SK-N-SH (cell line): ENCODE results near the gene ERI3. TPM values are rescaled to one million over a fixed set of nuclear protein-coding genes. Genes with fewer than 3 reads are reported as not detected.

ENCODE experiments used
- CTCF ChIA-PET: fragments of 300-600, 350-600 bp; formaldehyde crosslinking; extraction: SDS; loops from one replicate; lab custom pipeline; 2021; lab: Yijun Ruan, JAX
- POLR2A ChIA-PET: fragments of 350-600 bp; sonication (Branson Sonifier 250); formaldehyde crosslinking; extraction: SDS; loops from one replicate; lab custom pipeline; 2020; ENCODE audit warnings: antibody characterized with exemption, inconsistent platforms; lab: Yijun Ruan, JAX
- DNase-seq: peaks from one replicate; pipeline ENCODE4 v3.0.0; 2012
- H2AFZ ChIP-seq: fragments of 200-600 bp; sonication (generic); 2 replicates; pipeline ENCODE4 v1.8.1; 2016; ENCODE audit warnings: antibody characterized with exemption, mild to moderate bottlenecking, low read depth
- H3F3A ChIP-seq: fragments of 200-600 bp; sonication (generic); replicated peaks from 2 replicates; pipeline ENCODE3; 2016; ENCODE audit warnings: antibody characterized with exemption, mild to moderate bottlenecking; ENCODE audit not compliant: insufficient read depth
- H3K27ac ChIP-seq, 2 experiments: fragments of 200-500 bp in 1 of 2; fragments of 200-600 bp in 1 of 2; sonication (Bioruptor generic) in 1 of 2; sonication (generic), shearing (Covaris generic) in 1 of 2; 2 replicates each; pipeline versions ENCODE4 v1.5.1 to v1.6.1; 2014 to 2016; ENCODE audit warnings: low read depth in 2 of 2, inconsistent platforms in 1 of 2, low read length in 1 of 2, mild to moderate bottlenecking in 1 of 2, mixed read lengths in 1 of 2
- H3K27me3 ChIP-seq: fragments of 200-600 bp; sonication (generic), shearing (Covaris generic); 2 replicates; pipeline ENCODE4 v1.6.1; 2016; ENCODE audit warnings: mixed run types; ENCODE audit not compliant: insufficient read depth
- H3K36me3 ChIP-seq, 2 experiments: fragments of 200-500 bp in 1 of 2; fragments of 200-600 bp in 1 of 2; sonication (Bioruptor generic) in 1 of 2; sonication (generic) in 1 of 2; replicated peaks in 1 of 2; 2 replicates each; pipeline versions ENCODE3 to v1.5.1; 2014 to 2016; ENCODE audit warnings: low read length in 1 of 2, mild to moderate bottlenecking in 1 of 2; ENCODE audit not compliant: insufficient read depth in 2 of 2, control insufficient read depth in 1 of 2
- H3K4me1 ChIP-seq, 2 experiments: fragments of 200-500 bp in 1 of 2; fragments of 200-600 bp in 1 of 2; sonication (Bioruptor generic) in 1 of 2; sonication (generic), shearing (Covaris generic) in 1 of 2; 2 replicates each; pipeline versions ENCODE4 v1.5.1 to v1.6.1; 2014 to 2016; ENCODE audit warnings: low read depth in 1 of 2, low read length in 1 of 2, mixed run types in 1 of 2; ENCODE audit not compliant: insufficient read depth in 2 of 2, control insufficient read depth in 1 of 2
- H3K4me2 ChIP-seq: fragments of 200-600 bp; sonication (generic), shearing (Covaris generic); 2 replicates; pipeline ENCODE4 v1.6.1; 2017; ENCODE audit warnings: mixed run types
- H3K4me3 ChIP-seq, 2 experiments: fragments of 200-500 bp in 1 of 2; fragments of 200-600 bp in 1 of 2; sonication (Bioruptor generic) in 1 of 2; sonication (generic), shearing (Covaris generic) in 1 of 2; 2 replicates each; pipeline versions ENCODE4 v1.5.1 to v1.8.1; 2014 to 2016; ENCODE audit warnings: low read depth in 2 of 2, inconsistent platforms in 1 of 2, low read length in 1 of 2, mild to moderate bottlenecking in 1 of 2, mixed read lengths in 1 of 2, moderate library complexity in 1 of 2
- H3K79me2 ChIP-seq: fragments of 200-600 bp; sonication (generic); 2 replicates; pipeline ENCODE4 v1.8.1; 2017; ENCODE audit warnings: mild to moderate bottlenecking; ENCODE audit not compliant: insufficient read depth
- H3K9ac ChIP-seq: fragments of 200-600 bp; sonication (generic); 2 replicates; pipeline ENCODE4 v1.6.1; 2017; ENCODE audit warnings: mixed run types
- H3K9me2 ChIP-seq: fragments of 200-600 bp; sonication (generic); 2 replicates; pipeline ENCODE4 v1.6.1; 2017; ENCODE audit warnings: mixed run types
- H3K9me3 ChIP-seq: fragments of 200-600 bp; sonication (generic); 2 replicates; pipeline ENCODE4 v1.6.1; 2017; ENCODE audit warnings: mixed run types, mild to moderate bottlenecking, moderate library complexity
- H4K20me1 ChIP-seq: fragments of 200-600 bp; sonication (generic); 2 replicates; pipeline ENCODE4 v1.6.1; 2017; ENCODE audit warnings: mild to moderate bottlenecking, mixed run types; ENCODE audit not compliant: insufficient read depth
- CHD2 ChIP-seq: fragments of 150-350 bp; IDR thresholded peaks from 2 replicates; pipeline ENCODE4 v1.6.1; 2018; ENCODE audit warnings: low read length; ENCODE audit not compliant: partially characterized antibody
- ELF1 ChIP-seq: IDR thresholded peaks from 2 replicates; pipeline ENCODE4 v1.4.0; 2012
- EZH2phosphoT487 ChIP-seq: fragments of 200-600 bp; sonication (generic); IDR thresholded peaks from 2 replicates; pipeline ENCODE4 v1.6.1; 2017; ENCODE audit warnings: low read depth, mixed run types, mild to moderate bottlenecking, antibody characterized with exemption, moderate library complexity, borderline replicate concordance
- FOSL2 ChIP-seq: IDR thresholded peaks from 2 replicates; pipeline ENCODE4 v1.4.0; 2012; ENCODE audit warnings: low read depth, mild to moderate bottlenecking, moderate library complexity, borderline replicate concordance
- FOXJ3 ChIP-seq: sonication (generic); formaldehyde crosslinking; IDR thresholded peaks from 2 replicates; pipeline ENCODE4 v1.5.1; 2020; ENCODE audit warnings: mild to moderate bottlenecking, missing genetic modification reagents
- MXI1 ChIP-seq: IDR thresholded peaks from 2 replicates; pipeline ENCODE4 v1.6.1; 2012; ENCODE audit warnings: mild to moderate bottlenecking, low read depth, low read length, improper control_type of control experiment
- RAD21 ChIP-seq: IDR thresholded peaks from 2 replicates; pipeline ENCODE4 v1.6.1; 2012; ENCODE audit warnings: mild to moderate bottlenecking, low read length
- RCOR1 ChIP-seq: fragments of 150-350 bp; IDR thresholded peaks from 2 replicates; pipeline ENCODE4 v1.6.1; 2017; ENCODE audit warnings: antibody characterized with exemption, low read length
- RFX5 ChIP-seq: IDR thresholded peaks from 2 replicates; pipeline ENCODE4 v1.6.1; 2012; ENCODE audit warnings: mild to moderate bottlenecking, improper control_type of control experiment, low read length
- RXRA ChIP-seq: IDR thresholded peaks from 2 replicates; pipeline ENCODE4 v1.4.0; 2012; ENCODE audit warnings: low read depth, mild to moderate bottlenecking, borderline replicate concordance
- SIN3A ChIP-seq: IDR thresholded peaks from 2 replicates; pipeline ENCODE4 v1.6.1; 2012; ENCODE audit warnings: low read depth, mild to moderate bottlenecking, low read length, moderate library complexity, borderline replicate concordance
- TAF1 ChIP-seq: IDR thresholded peaks from 2 replicates; pipeline ENCODE4 v1.6.1; 2012; ENCODE audit warnings: low read depth, mild to moderate bottlenecking, low read length, moderate library complexity, borderline replicate concordance
- TCF12 ChIP-seq: IDR thresholded peaks from 2 replicates; pipeline ENCODE4 v1.4.0; 2012
- YY1 ChIP-seq: IDR thresholded peaks from 2 replicates; pipeline ENCODE4 v1.4.0; 2012; ENCODE audit warnings: low read depth, mild to moderate bottlenecking
- WGBS: methylation state at CpG from one replicate; pipeline ENCODE4 v1.1.6; 2017; ENCODE audit warnings: low lambda C conversion rate; 5-methylcytosine and 5-hydroxymethylcytosine counted together
- polyA plus RNA-seq, 3 experiments: library from polyadenylated mRNA; depleted of rRNA; stranded (reverse); fragments of >200 nt; gene quantifications; 2 replicates each; pipeline ENCODE4 v1.2.3, GENCODE V29; 2012
- TF ChIP-seq, protein P1 (sequence below): IDR thresholded peaks from 2 replicates; pipeline ENCODE4 v1.4.0; 2012; ENCODE audit warnings: low read depth, borderline replicate concordance
- TF ChIP-seq, protein P2 (sequence below): IDR thresholded peaks from 2 replicates; pipeline ENCODE4 v1.4.0; 2012; ENCODE audit warnings: low read depth
- TF ChIP-seq, protein P3 (sequence below): fragments of 200-600 bp; sonication (generic); IDR thresholded peaks from 2 replicates; pipeline ENCODE4 v1.6.1; 2017; ENCODE audit warnings: antibody characterized with exemption, mild to moderate bottlenecking, moderate library complexity
- TF ChIP-seq, protein P4 (sequence below): fragments of 150-350 bp; IDR thresholded peaks from 2 replicates; pipeline ENCODE4 v1.6.1; 2017; ENCODE audit warnings: antibody characterized with exemption, low read length, low read depth, borderline replicate concordance
- TF ChIP-seq, protein P5 (sequence below): IDR thresholded peaks from 2 replicates; pipeline ENCODE4; 2012

ERI3 gene
- polyA plus RNA-seq, 1 of the 3 experiments (the other 2 are of a cell fraction) = 60.7 TPM

DNA sequence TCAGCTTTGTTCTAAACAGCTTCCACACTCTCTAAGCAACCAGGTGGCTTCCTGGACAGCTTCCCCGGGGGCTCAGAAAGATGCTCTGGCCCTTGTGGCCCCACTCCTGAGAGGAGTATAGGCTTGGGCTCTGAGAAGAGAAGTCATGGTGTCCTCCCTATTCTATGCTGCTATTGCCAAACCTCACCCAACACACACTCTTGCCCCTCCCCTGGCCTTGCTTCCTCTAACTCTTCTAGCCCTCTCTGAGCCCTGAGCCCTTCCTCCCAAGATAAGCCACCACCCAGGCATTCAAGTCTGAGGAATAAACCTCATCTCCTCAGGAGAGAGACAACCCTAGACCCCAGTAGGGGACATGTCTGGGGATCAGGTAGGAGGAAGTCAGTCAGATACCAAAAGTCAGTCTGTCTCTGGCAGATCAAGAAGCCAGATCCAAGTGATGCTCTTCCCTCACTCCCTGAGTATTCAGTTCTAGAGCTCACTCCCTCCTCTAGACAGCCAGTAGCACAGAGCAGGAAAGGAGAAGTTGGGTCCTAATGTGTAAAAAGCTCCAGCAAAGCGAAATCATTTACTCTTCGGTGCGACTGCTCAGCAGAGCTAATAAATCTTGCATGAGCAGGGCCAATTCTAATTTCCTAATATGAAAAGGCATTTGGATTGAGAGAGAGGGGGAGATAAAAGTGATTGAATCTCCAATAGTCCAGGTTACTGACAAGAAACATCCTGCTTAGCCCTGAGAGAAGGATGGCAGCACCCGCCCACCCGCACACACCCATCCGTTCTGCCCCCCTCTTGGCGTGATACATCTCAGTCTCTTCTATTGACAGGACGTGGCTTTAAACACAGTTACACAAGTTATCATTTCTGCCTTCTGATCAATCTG is 91.2 kb downstream of the ERI3 start:
- H3K9me2 ChIP-seq = no peaks in the 10 kb centered on the region
- H2AFZ ChIP-seq = no peak overlapping the region
- H3K4me3 ChIP-seq = no peak overlapping the region
- no peak for DNase-seq
- WGBS = 95% methylated on average over 9 of the region's 9 CpGs
- H3K4me2 ChIP-seq = no peak overlapping the region
- no peaks in the 10 kb centered on the region for H3F3A ChIP-seq
- no peak overlapping the region for H3K27ac ChIP-seq
- TF ChIP-seq, protein P1, sequence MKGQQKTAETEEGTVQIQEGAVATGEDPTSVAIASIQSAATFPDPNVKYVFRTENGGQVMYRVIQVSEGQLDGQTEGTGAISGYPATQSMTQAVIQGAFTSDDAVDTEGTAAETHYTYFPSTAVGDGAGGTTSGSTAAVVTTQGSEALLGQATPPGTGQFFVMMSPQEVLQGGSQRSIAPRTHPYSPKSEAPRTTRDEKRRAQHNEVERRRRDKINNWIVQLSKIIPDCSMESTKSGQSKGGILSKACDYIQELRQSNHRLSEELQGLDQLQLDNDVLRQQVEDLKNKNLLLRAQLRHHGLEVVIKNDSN = no peak
- TF ChIP-seq FOSL2 (no peak), RFX5 (no peak), ELF1 (no peak), RAD21 (no peak), CHD2 (no peak)
- TF ChIP-seq, all 33 proteins: peak for 0
- Histone ChIP-seq H3K9ac (no peak overlapping the region), H3K9me3 (no peaks in the 10 kb centered on the region), H3K27me3 (no peaks in the 10 kb centered on the region), H3K4me1 (no peaks in the 10 kb centered on the region; a peak in 1 of 4 replicates), H4K20me1 (0 out of 2 replicates have a peak, but pooled peaks cover 3% of the 10 kb centered on the region), H3K36me3 (peaks cover 0 to 8% of the 10 kb centered on the region in 2 experiments), H3K79me2 (no peaks in the 10 kb centered on the region)
- ChIA-PET POLR2A (no interaction called here), CTCF (interaction anchor here (1.4 to 3.8 kb wide), 4 partner anchors 10 to 227 kb away, joined by 3 to 15 read pairs (median 4); no protein-coding TSS in a partner anchor)

DNA sequence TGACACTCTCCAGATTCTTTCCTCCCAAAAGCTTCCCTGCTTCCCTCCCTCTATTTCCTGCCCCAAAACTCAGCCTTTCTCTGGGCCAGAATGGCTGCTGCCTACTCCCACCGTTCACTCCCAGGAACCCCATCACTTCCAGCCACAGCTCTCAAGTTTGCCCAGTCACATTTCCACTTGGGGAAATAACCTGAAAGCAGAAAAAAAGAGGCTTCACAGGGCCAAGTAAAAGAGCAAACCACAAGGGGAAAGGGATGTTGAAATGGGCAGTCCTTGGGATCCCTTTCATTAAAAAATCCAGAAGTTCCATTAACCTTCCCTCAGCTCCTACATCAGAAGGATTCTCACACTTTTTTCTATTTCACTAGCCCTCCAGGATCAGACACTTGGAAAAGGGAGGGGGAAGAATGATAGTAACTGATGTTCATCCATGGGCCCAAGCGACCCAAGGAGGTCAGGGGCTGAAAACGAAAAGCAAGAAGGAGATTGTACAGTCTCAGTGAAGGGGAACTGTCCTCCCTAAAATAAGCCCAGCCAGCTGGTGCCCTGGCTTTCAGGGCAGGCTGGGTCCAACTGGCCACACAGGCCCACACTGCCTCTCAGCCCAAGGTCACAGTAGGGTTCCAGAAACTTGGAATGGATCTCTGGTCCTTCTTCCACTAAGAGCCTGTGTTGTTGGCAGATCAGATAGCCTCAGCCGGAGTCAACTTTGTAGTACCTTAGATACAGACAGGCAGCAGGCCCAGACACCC is 92.1 kb downstream of the ERI3 start:
- H3K4me3 ChIP-seq = no peak overlapping the region
- no peak for DNase-seq
- 0 out of 2 replicates have a peak, but pooled peaks cover 4% of the 10 kb centered on the region for H4K20me1 ChIP-seq
- no peak overlapping the region for H3K9ac ChIP-seq
- ChIA-PET POLR2A (interaction anchor here (0.6 kb wide), 1 partner anchor 254 kb away, joined by 5 read pairs; no protein-coding TSS in a partner anchor), CTCF (interaction anchor here (1.4 to 3.8 kb wide), 3 partner anchors 31 to 227 kb away, joined by 3 to 15 read pairs (median 4); no protein-coding TSS in a partner anchor)
- H2AFZ ChIP-seq = no peak overlapping the region
- H3K36me3 ChIP-seq = peaks cover 0 to 8% of the 10 kb centered on the region in 2 experiments
- H3K9me2 ChIP-seq = no peaks in the 10 kb centered on the region
- no peaks in the 10 kb centered on the region for H3F3A ChIP-seq
- H3K27ac ChIP-seq = no peak overlapping the region
- H3K4me1 ChIP-seq = peaks cover 0 to 5% of the 10 kb centered on the region in 2 experiments; a peak in 1 of 4 replicates
- H3K27me3 ChIP-seq = no peaks in the 10 kb centered on the region
- 100% methylated on average over 4 of the region's 4 CpGs for WGBS
- no peaks in the 10 kb centered on the region for H3K9me3 ChIP-seq
- no peak overlapping the region for H3K4me2 ChIP-seq
- H3K79me2 ChIP-seq = no peaks in the 10 kb centered on the region
- TF ChIP-seq YY1 = no peak
- no peak for TF ChIP-seq SIN3A
- no peak for TF ChIP-seq RAD21
- TF ChIP-seq, protein P1 = no peak
- TF ChIP-seq TCF12 = no peak
- TF ChIP-seq, protein P2, sequence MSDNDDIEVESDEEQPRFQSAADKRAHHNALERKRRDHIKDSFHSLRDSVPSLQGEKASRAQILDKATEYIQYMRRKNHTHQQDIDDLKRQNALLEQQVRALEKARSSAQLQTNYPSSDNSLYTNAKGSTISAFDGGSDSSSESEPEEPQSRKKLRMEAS = no peak
- no peak for TF ChIP-seq EZH2phosphoT487
- no peak for TF ChIP-seq FOSL2
- TF ChIP-seq RCOR1 = no peak
- no peak for TF ChIP-seq RXRA
- TF ChIP-seq, protein P3, sequence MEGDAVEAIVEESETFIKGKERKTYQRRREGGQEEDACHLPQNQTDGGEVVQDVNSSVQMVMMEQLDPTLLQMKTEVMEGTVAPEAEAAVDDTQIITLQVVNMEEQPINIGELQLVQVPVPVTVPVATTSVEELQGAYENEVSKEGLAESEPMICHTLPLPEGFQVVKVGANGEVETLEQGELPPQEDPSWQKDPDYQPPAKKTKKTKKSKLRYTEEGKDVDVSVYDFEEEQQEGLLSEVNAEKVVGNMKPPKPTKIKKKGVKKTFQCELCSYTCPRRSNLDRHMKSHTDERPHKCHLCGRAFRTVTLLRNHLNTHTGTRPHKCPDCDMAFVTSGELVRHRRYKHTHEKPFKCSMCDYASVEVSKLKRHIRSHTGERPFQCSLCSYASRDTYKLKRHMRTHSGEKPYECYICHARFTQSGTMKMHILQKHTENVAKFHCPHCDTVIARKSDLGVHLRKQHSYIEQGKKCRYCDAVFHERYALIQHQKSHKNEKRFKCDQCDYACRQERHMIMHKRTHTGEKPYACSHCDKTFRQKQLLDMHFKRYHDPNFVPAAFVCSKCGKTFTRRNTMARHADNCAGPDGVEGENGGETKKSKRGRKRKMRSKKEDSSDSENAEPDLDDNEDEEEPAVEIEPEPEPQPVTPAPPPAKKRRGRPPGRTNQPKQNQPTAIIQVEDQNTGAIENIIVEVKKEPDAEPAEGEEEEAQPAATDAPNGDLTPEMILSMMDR = no peak
- TF ChIP-seq, protein P4, sequence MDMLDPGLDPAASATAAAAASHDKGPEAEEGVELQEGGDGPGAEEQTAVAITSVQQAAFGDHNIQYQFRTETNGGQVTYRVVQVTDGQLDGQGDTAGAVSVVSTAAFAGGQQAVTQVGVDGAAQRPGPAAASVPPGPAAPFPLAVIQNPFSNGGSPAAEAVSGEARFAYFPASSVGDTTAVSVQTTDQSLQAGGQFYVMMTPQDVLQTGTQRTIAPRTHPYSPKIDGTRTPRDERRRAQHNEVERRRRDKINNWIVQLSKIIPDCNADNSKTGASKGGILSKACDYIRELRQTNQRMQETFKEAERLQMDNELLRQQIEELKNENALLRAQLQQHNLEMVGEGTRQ = no peak
- TF ChIP-seq, protein P5, sequence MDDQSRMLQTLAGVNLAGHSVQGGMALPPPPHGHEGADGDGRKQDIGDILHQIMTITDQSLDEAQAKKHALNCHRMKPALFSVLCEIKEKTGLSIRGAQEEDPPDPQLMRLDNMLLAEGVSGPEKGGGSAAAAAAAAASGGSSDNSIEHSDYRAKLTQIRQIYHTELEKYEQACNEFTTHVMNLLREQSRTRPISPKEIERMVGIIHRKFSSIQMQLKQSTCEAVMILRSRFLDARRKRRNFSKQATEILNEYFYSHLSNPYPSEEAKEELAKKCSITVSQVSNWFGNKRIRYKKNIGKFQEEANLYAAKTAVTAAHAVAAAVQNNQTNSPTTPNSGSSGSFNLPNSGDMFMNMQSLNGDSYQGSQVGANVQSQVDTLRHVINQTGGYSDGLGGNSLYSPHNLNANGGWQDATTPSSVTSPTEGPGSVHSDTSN = no peak
- no peak for TF ChIP-seq MXI1
- TF ChIP-seq FOXJ3 = no peak
- TF ChIP-seq TAF1 = no peak
